GM04504 (cell line): ENCODE results near the gene FHOD3.

Source experiments
- DNase-seq: peaks from one replicate; pipeline ENCODE4 v3.0.0-alpha.2; 2012; ENCODE audit warnings: low read depth

FHOD3 gene

DNA sequence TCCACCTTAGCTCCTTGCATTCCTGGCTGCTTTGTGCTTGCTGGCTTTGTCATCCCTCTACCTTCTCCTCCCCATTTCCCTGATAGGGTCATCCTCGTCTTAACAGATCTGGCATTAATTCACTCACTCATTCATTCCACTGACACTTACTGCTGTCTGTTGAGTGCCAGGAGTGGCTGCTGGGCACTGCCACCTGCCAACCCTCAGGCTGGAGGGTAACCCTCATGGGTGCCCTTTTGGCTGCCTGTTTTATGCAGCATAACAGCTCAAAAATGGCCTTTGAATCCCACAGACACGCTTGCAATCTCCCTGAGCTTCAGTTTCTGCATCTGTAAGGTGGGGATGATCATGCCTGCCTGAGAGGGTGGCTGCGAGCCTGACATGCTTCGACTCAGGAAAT, 25.2 kb downstream of the FHOD3 start:
- DNase-seq: no peak

GRCh38 chr18:36323421-36323820, 25.9 kb downstream of the FHOD3 start:
- no peak for DNase-seq

DNA sequence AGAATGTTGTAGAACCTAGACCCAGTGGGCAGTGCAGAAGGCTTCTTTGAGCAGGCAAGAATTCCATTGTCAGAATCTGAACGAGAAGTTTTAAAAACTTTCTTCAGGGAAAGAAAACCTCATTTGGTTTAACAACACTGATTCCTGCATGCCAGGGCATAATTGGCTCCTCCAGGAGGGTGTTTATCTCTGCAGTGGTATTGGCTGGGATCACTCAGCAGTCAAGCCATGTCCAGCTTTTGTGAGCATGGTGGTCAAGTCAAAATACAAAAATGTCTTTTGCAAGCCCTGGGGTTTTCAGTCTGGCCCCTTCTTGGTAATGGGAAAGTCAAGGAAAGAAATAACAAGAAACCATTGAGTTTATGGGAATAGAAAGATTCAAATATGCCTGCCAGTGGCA, 28.3 kb downstream of the FHOD3 start:
- no peak for DNase-seq

DNA sequence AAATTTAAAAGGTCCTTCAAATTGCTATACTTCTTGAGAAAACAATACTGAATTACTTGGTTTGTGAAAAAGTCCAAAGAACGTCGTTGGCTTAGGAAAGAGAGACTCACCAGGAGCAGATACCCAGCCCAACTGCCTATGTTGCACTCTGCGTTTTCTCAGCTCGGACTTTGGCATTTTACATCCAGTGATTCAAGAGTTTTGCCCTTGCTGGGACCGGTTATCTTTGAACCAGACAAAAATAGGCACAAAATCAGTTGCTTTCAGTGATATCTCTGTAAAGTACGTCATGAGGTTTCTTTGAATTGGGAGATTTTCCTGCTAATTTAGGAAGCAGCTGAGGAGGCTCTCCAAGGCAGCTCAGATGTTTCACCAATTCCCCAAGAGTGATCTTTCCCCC, 29.3 kb downstream of the FHOD3 start:
- DNase-seq: no peak

- no peak for DNase-seq
Observed at GRCh38 chr18:36327352-36328316, 30.1 kb downstream of the FHOD3 start.

DNA sequence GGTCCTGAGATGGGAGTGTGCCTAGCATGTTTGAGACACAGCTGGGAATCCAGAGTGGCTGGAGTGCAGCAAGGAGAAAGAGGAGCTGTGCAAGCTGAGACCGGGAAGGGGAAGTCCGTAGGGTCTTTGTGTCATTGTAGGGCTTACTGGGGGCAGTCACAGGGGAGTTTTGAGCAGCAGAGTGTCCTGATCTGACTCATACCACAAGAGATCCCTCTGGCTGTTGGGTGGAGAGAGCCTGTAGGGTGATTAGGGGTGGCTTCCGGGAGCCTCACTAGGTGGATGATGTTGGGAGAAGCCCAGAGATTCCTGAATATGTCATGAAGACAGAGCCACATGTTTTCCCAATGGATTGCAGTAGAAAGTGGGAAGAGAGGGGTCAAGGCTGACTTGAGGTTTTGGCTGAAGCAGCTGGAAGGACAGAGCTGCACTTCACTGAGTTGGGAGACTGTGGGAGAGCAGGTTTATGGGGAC, 30.9 kb downstream of the FHOD3 start:
- no peak for DNase-seq

DNA sequence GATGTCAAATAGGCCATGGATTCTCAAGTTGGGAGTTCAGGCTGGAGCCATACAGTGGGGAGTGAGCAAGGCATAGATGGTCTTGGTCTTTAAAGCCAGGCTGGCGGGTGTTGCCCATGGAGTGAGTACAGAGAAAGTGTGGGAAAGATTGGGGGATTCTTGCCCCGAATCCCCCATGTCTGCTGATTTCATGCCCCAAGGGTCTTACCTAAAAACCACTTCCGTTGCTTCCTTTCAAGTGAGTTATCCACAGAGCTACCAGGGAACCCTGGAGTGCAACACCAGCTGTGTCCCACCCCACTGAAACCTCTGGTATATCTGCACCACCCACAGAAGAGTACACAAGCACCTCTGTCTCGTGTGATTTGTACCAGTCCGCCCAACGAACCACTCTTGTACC, 31.4 kb downstream of the FHOD3 start:
- DNase-seq: no peak

DNA sequence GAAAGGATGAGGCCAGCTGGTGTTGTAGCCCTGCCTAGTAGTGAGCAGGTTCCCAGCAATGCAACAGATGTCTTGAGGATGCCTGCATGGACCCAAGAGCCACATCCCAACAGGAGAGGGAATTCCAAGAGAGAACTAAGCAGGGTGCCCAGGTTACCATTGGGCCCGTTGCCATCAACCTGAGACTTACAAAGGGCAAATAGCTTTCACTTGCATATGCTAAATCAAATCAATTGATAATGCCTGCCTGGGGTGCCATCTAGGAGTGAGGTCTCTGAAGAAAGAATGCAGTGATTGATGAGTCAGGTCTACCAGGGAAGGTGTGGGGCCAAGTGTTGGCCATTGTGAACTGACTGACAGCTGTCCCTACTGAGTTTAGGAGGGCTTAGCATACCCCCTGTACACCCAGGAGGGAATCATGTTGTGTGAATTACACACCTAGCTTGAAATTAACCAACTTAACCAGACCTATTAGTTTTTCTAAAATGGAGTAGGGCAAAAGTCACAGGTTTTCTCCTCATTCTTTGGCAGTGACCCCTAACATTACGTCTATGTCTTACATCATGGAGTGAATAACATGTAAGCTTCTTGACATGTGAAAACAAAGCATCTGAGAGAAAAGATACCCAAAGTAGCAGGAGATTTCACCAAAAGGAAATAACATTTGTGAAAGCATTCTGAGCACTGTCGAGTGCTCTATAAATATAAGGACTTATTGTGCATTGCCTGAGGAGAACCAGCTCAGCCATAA, 32.3 kb downstream of the FHOD3 start:
- no peak for DNase-seq

GRCh38 chr18:36330435-36331052, 33.0 kb downstream of the FHOD3 start:
- DNase-seq: no peak

- DNase-seq: no peak
Observed at GRCh38 chr18:36331521-36331971, 34.0 kb downstream of the FHOD3 start.

DNA sequence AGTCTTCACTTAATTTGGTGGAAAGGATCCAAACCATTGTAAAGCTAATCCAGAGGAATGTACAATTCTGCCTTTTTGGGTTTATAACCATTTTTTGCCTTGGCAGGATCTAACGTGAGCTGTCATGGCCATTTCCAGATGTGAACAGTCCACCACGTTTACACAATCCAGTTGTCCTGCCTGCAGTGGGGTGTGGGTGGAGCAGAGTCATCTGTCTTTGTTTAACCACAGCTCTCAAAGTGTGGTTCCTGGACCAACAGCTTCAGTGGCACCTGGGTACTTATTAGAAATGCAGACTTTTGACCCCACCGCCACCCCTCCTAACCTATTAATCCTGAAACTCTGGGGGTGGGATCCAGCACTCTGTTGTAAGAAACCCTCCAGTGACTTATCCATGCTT, 35.9 kb downstream of the FHOD3 start:
- peak; percentile 63 for DNase-seq

DNA sequence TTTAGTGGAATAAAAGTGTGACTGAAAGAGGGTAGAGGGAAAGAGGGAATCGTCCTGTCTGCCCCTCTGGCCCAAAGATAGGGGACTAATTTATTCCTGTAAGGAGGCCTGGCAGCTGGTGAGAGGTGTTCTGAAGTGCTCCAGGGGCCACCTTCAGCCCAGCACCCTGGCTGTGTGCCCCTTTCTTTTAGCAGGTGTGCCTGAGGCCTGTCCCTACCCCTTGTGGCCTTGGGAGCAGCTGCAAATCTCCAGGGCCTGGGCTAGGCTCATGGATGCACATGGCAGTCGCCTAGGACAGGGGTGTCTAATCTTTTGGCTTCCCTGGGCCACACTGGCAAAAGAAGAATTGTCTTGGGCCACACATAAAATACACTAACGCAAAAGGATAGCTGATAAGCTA, 37.3 kb downstream of the FHOD3 start:
- no peak for DNase-seq

- DNase-seq: no peak
Observed at GRCh38 chr18:36335476-36336279, 38.2 kb downstream of the FHOD3 start.

DNA sequence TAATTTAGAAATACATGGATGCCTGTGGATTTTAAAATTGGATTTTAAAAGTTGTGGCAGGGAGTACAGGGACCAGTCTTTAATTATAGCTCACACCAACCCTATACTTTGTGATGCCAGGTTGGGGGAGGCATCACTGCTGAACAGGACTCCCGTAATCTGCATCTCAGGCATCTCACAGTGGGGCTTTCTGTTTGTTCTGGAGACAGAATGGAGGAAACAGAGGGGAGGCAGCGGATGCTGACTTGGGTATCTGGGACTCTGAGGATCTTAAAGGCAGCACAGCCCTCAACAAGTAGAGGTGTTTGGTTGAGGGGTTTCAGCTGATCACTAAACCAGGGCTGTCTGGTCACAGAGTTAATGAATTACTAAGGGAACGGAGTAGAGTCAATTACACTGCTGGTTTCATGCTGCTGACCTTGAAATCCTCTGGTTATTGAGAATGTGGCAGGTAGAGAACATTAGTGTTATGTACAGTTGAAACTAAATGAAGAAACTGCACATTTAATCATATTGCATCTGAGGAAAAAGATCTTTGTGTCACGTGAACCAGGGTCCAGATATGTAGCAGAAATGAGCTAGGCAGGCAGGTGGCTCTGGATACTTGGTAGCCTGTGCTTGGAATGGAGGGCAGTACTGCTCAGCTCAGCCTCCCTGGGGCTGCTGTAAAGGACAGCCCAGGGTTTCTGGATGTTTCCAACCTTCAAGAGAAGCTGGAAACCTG, 40.3 kb downstream of the FHOD3 start:
- no peak for DNase-seq

DNA sequence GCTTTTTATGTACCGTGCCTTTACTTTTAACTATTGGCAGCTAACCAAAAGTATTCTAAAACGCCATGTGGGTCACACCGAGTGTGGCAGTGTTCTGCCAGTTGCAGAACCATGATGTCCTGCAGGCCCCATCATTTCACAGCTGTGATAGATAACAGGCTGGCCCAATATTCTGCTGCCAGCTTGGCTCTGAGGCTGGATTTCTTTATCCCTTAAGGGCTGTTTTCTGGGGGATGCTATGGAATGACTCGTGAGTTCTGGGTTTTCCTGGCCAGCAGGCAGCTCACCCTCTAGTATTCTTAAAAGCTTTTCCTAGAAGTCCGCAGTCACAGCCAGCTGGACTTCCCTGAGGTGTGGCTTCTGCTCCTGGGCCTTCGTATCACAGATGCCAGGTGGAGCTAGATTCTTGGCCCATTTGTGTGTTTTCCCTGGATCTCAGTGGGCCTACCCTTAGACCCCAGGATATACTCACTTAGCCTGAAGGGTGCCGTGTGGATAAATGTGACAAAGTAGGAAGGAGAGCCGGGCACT, 41.0 kb downstream of the FHOD3 start:
- DNase-seq: no peak

GRCh38 chr18:36340246-36340645, 42.7 kb downstream of the FHOD3 start:
- DNase-seq: no peak

GRCh38 chr18:36341944-36342343, 44.4 kb downstream of the FHOD3 start:
- no peak for DNase-seq

DNA sequence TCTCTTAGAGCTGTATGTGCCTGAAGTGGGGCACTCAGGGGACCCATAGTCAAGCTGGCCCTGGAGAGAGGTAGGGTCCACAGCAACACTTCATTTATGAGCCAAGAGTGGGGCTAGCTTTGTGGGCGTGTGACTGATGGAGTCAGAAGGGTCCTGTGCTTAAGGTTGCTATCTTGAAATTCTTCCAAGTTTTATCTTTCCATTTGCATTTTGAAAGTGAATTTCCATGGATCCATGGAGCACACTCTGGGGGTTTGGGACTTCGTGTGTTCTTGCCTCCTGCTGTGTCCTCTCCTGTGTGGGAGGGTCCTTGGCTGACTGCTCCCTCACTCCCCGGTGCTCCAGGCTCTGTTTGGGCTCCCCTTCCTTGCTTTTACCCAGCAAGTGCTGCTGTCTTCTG, 50.8 kb downstream of the FHOD3 start:
- DNase-seq: no peak

- DNase-seq: no peak
Observed at GRCh38 chr18:36348971-36349417, 51.5 kb downstream of the FHOD3 start.

- no peak for DNase-seq
Observed at GRCh38 chr18:36349552-36349951, 52.0 kb downstream of the FHOD3 start.

DNA sequence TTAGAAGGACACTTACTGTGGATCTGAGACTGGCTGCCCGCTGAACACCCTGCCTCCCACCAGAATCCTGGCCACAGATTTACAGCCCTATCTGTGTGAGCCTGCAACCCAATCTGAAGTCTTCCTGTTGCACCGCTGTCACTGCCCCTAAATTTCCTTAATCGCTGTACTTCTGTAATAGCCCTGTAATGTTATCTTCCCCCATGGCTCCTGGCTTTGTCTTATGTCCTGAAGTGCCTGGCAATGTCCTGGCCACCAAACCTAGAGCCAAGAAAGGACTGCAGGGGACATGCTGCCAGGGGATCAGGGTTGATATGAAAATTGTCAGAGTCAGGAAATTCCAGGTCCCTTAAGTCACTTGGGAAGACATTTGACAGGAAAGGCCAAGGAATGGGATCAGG, 52.7 kb downstream of the FHOD3 start:
- DNase-seq: no peak
